ENCODE measurements around the gene EFHB.

The EFHB gene

GRCh38 chr3:19945969-19946831 lies 12.2 kb upstream of the EFHB start:
- Mint-ChIP-seq H3K9me3 (no peaks in the 10 kb centered on the region), H3K27me3 (no peaks in the 10 kb centered on the region), H3K4me3 (peak overlapping the region; percentile 95), H3K36me3 (no peaks in the 10 kb centered on the region), H3K27ac (peak overlapping the region; percentile 97), H3K4me1 (peaks cover 44% of the 10 kb centered on the region)

- Mint-ChIP-seq H3K27me3 (no peaks in the 10 kb centered on the region), H3K4me3 (peak overlapping the region; percentile 66), H3K36me3 (no peaks in the 10 kb centered on the region), H3K27ac (peak overlapping the region; percentile 81), H3K9me3 (no peaks in the 10 kb centered on the region), H3K4me1 (peaks cover 38% of the 10 kb centered on the region)
Measured at GRCh38 chr3:19945534-19945933, 11.5 kb upstream of the EFHB start.

GRCh38 chr3:19940643-19941042 lies 6.6 kb upstream of the EFHB start:
- peaks cover 2% of the 10 kb centered on the region for H3K36me3 Mint-ChIP-seq
- H3K4me1 Mint-ChIP-seq: peaks cover 9% of the 10 kb centered on the region
- peaks cover 2% of the 10 kb centered on the region for H3K27me3 Mint-ChIP-seq
- H3K27ac Mint-ChIP-seq: no peak overlapping the region
- no peaks in the 10 kb centered on the region for H3K9me3 Mint-ChIP-seq
- H3K4me3 Mint-ChIP-seq: no peak overlapping the region

- Mint-ChIP-seq H3K9me3 (no peaks in the 10 kb centered on the region), H3K27me3 (peaks cover 11% of the 10 kb centered on the region), H3K36me3 (peaks cover 2% of the 10 kb centered on the region), H3K4me1 (no peaks in the 10 kb centered on the region), H3K27ac (no peak overlapping the region), H3K4me3 (no peak overlapping the region)
Measured at GRCh38 chr3:19938295-19938627, 4.2 kb upstream of the EFHB start.

GRCh38 chr3:19937459-19938294 lies 3.7 kb upstream of the EFHB start:
- Mint-ChIP-seq H3K36me3 (peaks cover 2% of the 10 kb centered on the region), H3K27ac (no peak overlapping the region), H3K9me3 (no peaks in the 10 kb centered on the region), H3K27me3 (peaks cover 13% of the 10 kb centered on the region), H3K4me3 (no peak overlapping the region), H3K4me1 (no peaks in the 10 kb centered on the region)

- Mint-ChIP-seq H3K36me3 (no peaks in the 10 kb centered on the region), H3K27me3 (peaks cover 19% of the 10 kb centered on the region), H3K4me1 (peaks cover 7% of the 10 kb centered on the region), H3K4me3 (no peak overlapping the region), H3K27ac (no peak overlapping the region), H3K9me3 (no peaks in the 10 kb centered on the region)
Measured at GRCh38 chr3:19932422-19932821, 1.6 kb downstream of the EFHB start.

- H3K27ac Mint-ChIP-seq: peak overlapping the region; percentile 5
- H3K27me3 Mint-ChIP-seq: peaks cover 19% of the 10 kb centered on the region
- H3K4me1 Mint-ChIP-seq: peaks cover 7% of the 10 kb centered on the region
- no peaks in the 10 kb centered on the region for H3K9me3 Mint-ChIP-seq
- H3K4me3 Mint-ChIP-seq: no peak overlapping the region
- H3K36me3 Mint-ChIP-seq: no peaks in the 10 kb centered on the region
Measured at GRCh38 chr3:19931767-19932188, 2.2 kb downstream of the EFHB start.

- H3K9me3 Mint-ChIP-seq: no peaks in the 10 kb centered on the region
- peaks cover 19% of the 10 kb centered on the region for H3K27me3 Mint-ChIP-seq
- peaks cover 7% of the 10 kb centered on the region for H3K4me1 Mint-ChIP-seq
- H3K4me3 Mint-ChIP-seq: no peak overlapping the region
- no peak overlapping the region for H3K27ac Mint-ChIP-seq
- no peaks in the 10 kb centered on the region for H3K36me3 Mint-ChIP-seq
Measured at GRCh38 chr3:19931180-19931692, 2.8 kb downstream of the EFHB start.

GRCh38 chr3:19920401-19921080 lies 13.5 kb downstream of the EFHB start:
- Mint-ChIP-seq H3K36me3 (no peaks in the 10 kb centered on the region), H3K4me3 (no peak overlapping the region), H3K4me1 (no peaks in the 10 kb centered on the region), H3K9me3 (no peaks in the 10 kb centered on the region), H3K27ac (no peak overlapping the region), H3K27me3 (no peaks in the 10 kb centered on the region)

- H3K27me3 Mint-ChIP-seq: no peaks in the 10 kb centered on the region
- no peaks in the 10 kb centered on the region for H3K4me1 Mint-ChIP-seq
- no peaks in the 10 kb centered on the region for H3K36me3 Mint-ChIP-seq
- H3K9me3 Mint-ChIP-seq: peaks cover 4% of the 10 kb centered on the region
- no peak overlapping the region for H3K27ac Mint-ChIP-seq
- H3K4me3 Mint-ChIP-seq: no peak overlapping the region
Measured at GRCh38 chr3:19917167-19917566, 16.9 kb downstream of the EFHB start.

- Mint-ChIP-seq H3K9me3 (peaks cover 18% of the 10 kb centered on the region), H3K4me1 (no peaks in the 10 kb centered on the region), H3K27ac (no peak overlapping the region), H3K4me3 (no peak overlapping the region), H3K36me3 (peaks cover 7% of the 10 kb centered on the region), H3K27me3 (no peaks in the 10 kb centered on the region)
Measured at GRCh38 chr3:19911452-19911851, 22.6 kb downstream of the EFHB start.

GRCh38 chr3:19907523-19907922 lies 26.5 kb downstream of the EFHB start:
- Mint-ChIP-seq H3K4me3 (no peak overlapping the region), H3K27me3 (no peaks in the 10 kb centered on the region), H3K36me3 (peaks cover 7% of the 10 kb centered on the region), H3K9me3 (peaks cover 18% of the 10 kb centered on the region), H3K4me1 (no peaks in the 10 kb centered on the region), H3K27ac (no peak overlapping the region)

- Mint-ChIP-seq H3K4me3 (no peak overlapping the region), H3K36me3 (no peaks in the 10 kb centered on the region), H3K4me1 (no peaks in the 10 kb centered on the region), H3K27me3 (no peaks in the 10 kb centered on the region), H3K27ac (no peak overlapping the region), H3K9me3 (no peaks in the 10 kb centered on the region)
Measured at GRCh38 chr3:19903649-19904048, 30.4 kb downstream of the EFHB start.

- Mint-ChIP-seq H3K4me1 (no peaks in the 10 kb centered on the region), H3K9me3 (no peaks in the 10 kb centered on the region), H3K4me3 (no peak overlapping the region), H3K36me3 (peaks cover 2% of the 10 kb centered on the region), H3K27ac (no peak overlapping the region), H3K27me3 (no peaks in the 10 kb centered on the region)
Measured at GRCh38 chr3:19901918-19902317, 32.1 kb downstream of the EFHB start.

GRCh38 chr3:19901337-19901736 lies 32.7 kb downstream of the EFHB start:
- Mint-ChIP-seq H3K36me3 (peaks cover 2% of the 10 kb centered on the region), H3K27ac (no peak overlapping the region), H3K4me1 (no peaks in the 10 kb centered on the region)

More at GRCh38 chr3:19901337-19901736, 32.7 kb downstream of the EFHB start:
- H3K9me3 Mint-ChIP-seq: no peaks in the 10 kb centered on the region
- H3K4me3 Mint-ChIP-seq: no peak overlapping the region
- no peaks in the 10 kb centered on the region for H3K27me3 Mint-ChIP-seq
